ENCODE results near the gene OSBPL8.

The OSBPL8 gene

GRCh38 chr12:76471579-76471978 is 88.0 kb downstream of the OSBPL8 start:
- no peak for TF ChIP-seq CTCF (conservative IDR thresholded peaks at IDR 0.05; ENCODE audit: low read depth, low read length)

GRCh38 chr12:76470028-76470939 is 89.3 kb downstream of the OSBPL8 start:
- TF ChIP-seq CTCF (conservative IDR thresholded peaks at IDR 0.05; ENCODE audit: low read depth, low read length): no peak
- no peak overlapping the region for H3K4me3 ChIP-seq (ENCODE audit: low read length)
- DNase-seq (ENCODE audit: low read depth): peak; percentile 84

More at GRCh38 chr12:76471579-76471978, 88.0 kb downstream of the OSBPL8 start:
- no peak overlapping the region for H3K4me3 ChIP-seq (ENCODE audit: low read length)
- no peak for DNase-seq (ENCODE audit: low read depth)

- H3K4me3 ChIP-seq (ENCODE audit: low read length): no peak overlapping the region
Observed at GRCh38 chr12:76464631-76465166, 94.9 kb downstream of the OSBPL8 start.

GRCh38 chr12:76462668-76463224 is 96.8 kb downstream of the OSBPL8 start:
- TF ChIP-seq CTCF (conservative IDR thresholded peaks at IDR 0.05; ENCODE audit: low read depth, low read length): no peak
- H3K4me3 ChIP-seq (ENCODE audit: low read length): no peak overlapping the region
- DNase-seq (ENCODE audit: low read depth): no peak

More at GRCh38 chr12:76464631-76465166, 94.9 kb downstream of the OSBPL8 start:
- no peak for TF ChIP-seq CTCF (conservative IDR thresholded peaks at IDR 0.05; ENCODE audit: low read depth, low read length)
- no peak for DNase-seq (ENCODE audit: low read depth)

- no peak for TF ChIP-seq CTCF (conservative IDR thresholded peaks at IDR 0.05; ENCODE audit: low read depth, low read length)
- DNase-seq (ENCODE audit: low read depth): no peak
- H3K4me3 ChIP-seq (ENCODE audit: low read length): no peak overlapping the region
Observed at GRCh38 chr12:76460807-76461206, 98.8 kb downstream of the OSBPL8 start.

- DNase-seq (ENCODE audit: low read depth): no peak
- TF ChIP-seq CTCF (conservative IDR thresholded peaks at IDR 0.05; ENCODE audit: low read depth, low read length): no peak
- H3K4me3 ChIP-seq (ENCODE audit: low read length): no peak overlapping the region
Observed at GRCh38 chr12:76457818-76458217, 101.8 kb downstream of the OSBPL8 start.

Data from retinal pigment epithelial cell (primary cell).